Prostate gland (tissue), 2 donors: ENCODE results near the gene TFEB.

Experiments used
- CTCF ChIP-seq, 4 experiments: fragments of 200-600 bp in 2 of 4; fragments of 450-650 bp in 2 of 4; sonication (generic) in 2 of 4; IDR thresholded peaks; 1 replicate in 3 of 4; 2 replicates in 1 of 4; pipeline ENCODE4 v1.5.1; 2016 to 2019; ENCODE audit warnings: antibody characterized with exemption in 4 of 4, mild to moderate bottlenecking in 2 of 4, moderate library complexity in 2 of 4
- POLR2A ChIP-seq: fragments of 450-650 bp; IDR thresholded peaks from one replicate; pipeline ENCODE4 v1.6.1; 2016; ENCODE audit warnings: antibody characterized with exemption, mild to moderate bottlenecking

GRCh38 chr6:41636833-41637193, 98.6 kb downstream of the TFEB start:
- no peak for TF ChIP-seq CTCF (IDR thresholded peaks at IDR 0.05)
- peak; percentile 64 for TF ChIP-seq POLR2A
